Pulmonary artery endothelial cell (primary cell): Measurements from ENCODE around the gene TCEAL4. TPM values are rescaled to one million over a fixed set of nuclear protein-coding genes. Genes with fewer than 3 reads are reported as not detected.
"Not testable (repeated sequence)": the region's sequence is repeated elsewhere in the genome, so short reads cannot be mapped to it uniquely, and the experiment has no call there.

ENCODE experiments used
- DNase-seq: peaks from one replicate; pipeline ENCODE4 v3.0.0-alpha.2; 2011; ENCODE audit warnings: low read depth, low spot score
- total RNA-seq: library from RNA; depleted of rRNA; stranded (reverse); fragments of >200 nt; gene quantifications from 2 replicates; pipeline ENCODE4 v1.2.3, GENCODE V29; 2014

Gene TCEAL4
- total RNA-seq, 1 donor from 2014 or later: 43.3 TPM

DNA sequence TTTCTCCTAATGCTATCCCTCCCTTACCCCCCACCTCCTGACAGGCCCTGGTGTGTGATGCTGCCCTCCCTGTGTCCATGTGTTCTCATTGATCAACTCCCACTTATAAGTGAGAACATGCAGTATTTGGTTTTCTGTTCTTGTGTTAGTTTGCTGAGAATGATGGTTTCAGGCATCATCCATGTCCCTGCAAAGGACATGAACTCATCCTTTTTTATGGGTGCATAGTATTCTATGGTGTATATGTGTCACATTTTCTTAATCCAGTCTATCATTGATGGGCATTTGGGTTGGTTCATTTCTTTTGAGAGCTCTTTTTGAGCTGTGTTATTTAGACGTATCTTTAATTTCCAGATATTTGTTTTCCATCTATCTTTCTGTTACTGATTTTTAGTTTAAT lies 7.0 kb downstream of the TCEAL4 start:
- not testable (repeated sequence) for DNase-seq

DNA sequence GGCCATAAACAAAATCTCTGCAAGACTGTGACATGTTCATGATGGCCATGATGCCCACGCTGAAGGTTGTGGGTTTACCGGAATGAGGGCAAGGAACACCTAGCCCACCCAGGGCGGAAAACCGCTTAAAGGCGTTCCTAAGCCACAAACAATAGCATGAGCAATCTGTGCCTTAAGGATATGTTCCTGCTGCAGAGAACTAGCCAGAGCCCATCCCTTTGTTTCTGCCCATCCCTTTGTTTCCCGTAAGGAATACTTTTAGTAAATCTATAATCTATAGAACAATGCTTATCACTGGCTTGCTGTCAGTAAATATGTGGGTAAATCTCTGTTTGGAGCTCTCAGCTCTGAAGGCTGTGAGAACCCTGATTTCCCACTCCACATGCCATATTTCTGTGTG lies 9.9 kb downstream of the TCEAL4 start:
- not testable (repeated sequence) for DNase-seq

GRCh38 chrX:103607364-103608305 lies 22.3 kb downstream of the TCEAL4 start, which contains the start of gene TCEAL3:
TSS of gene TCEAL3 (plus strand) at chrX:103607963. CDS start at chrX:103609065, 1,102 bp downstream.
- DNase-seq: no peak

DNA sequence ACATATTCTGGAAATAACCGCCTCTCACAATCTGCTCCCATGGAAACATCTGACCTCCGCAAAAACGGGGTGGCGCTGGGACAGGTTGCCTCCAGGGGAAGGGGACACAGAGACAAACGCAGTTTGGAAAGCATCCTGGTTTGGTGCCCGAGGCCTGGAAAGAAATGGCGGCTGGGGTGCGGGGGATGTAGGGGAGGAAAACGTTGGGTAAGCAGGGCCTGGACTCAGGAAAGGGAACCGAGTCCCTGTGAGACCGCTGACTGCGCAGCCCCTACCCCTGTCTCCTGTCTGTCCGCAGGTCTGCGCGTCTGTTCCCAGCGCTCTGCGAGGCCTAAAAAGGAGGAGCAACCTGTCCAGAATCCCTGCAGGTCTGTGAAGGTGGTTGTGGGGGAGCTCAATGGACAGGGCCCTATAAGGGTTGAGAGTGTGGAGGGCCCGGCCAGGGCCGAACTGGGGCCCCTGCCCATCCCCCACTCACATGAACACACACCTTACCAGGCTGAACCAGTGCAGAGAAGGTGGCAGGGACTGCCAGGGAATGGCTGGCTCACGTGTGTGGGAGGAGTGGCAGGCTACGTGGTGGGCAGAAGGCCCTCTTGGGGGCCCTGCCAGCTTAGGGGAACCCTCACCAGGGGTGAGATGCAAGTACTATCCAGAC lies 23.1 kb downstream of the TCEAL4 start:
- no peak for DNase-seq

DNA sequence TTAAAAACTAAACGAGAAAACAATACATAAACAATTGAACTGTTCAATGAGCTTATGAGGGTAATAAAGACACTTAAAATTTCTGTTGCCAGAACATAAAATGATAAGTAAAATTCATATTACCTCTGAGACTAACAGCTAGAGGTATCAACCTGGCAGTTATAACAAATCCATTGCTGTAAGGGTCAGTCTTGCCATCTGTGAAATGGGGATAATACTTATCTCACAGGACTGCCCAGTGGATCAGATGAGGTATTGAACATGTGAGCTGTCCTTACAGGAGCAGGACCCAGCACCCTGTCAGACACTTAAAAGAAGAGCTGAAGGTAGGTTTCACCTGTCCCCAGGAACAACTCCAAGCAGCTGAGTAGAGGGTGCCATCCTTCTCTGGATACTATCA lies 25.0 kb downstream of the TCEAL4 start:
- DNase-seq: no peak

GRCh38 chrX:103613362-103613890 lies 28.1 kb downstream of the TCEAL4 start:
- DNase-seq: no peak

DNA sequence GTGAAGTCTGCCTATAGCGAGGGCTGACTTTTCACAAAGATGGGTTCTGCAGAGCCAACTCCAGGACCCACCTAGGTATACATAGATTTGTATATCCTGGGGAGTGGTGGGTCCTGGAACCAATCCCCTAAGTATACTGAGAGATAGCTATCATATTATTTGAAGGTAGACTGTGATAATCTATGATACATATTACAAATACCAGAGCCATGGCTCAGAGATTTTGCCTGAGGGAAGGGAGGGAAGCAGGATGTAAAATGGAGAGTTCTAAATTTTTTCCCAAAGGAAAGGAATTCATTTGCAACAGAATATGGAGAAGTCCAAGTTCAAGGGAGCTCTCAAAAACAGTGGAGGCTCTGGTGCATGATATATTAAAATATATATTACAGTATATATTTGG lies 29.7 kb downstream of the TCEAL4 start:
- no peak for DNase-seq

GRCh38 chrX:103615781-103616371 lies 30.6 kb downstream of the TCEAL4 start:
- no peak for DNase-seq

DNA sequence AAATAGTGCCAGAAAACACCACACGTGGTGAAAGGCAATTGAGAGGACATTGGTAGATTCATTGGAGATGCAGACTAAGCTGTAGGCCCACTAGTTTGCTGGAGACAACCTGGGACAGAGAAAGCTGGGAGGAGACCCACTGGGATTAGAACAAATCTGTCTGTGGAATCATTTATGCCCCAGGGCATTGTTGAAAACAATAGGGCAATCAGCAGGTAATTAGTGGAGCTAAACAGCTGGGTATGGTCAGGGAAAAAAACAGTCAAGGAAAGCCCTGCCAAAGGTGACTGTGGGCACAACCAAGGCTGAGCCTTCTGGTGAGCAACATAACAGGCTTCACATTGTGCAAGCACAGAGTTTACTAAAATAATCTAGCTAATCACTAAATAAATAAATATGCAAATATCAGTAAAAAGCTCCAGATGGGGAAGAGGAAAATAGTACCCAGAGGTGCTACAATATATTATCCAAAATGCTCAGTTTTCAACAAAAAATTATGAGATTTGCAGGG lies 31.4 kb downstream of the TCEAL4 start:
- DNase-seq: no peak

GRCh38 chrX:103624111-103624510 lies 38.8 kb downstream of the TCEAL4 start:
- DNase-seq: no peak

- no peak for DNase-seq
Measured at GRCh38 chrX:103626855-103627254, 41.5 kb downstream of the TCEAL4 start.

GRCh38 chrX:103628386-103629317 lies 43.3 kb downstream of the TCEAL4 start, which contains the start of gene TCEAL1:
TSS of gene TCEAL1 (plus strand) at chrX:103628975. CDS start at chrX:103629917, 942 bp downstream.
- no peak for DNase-seq

DNA sequence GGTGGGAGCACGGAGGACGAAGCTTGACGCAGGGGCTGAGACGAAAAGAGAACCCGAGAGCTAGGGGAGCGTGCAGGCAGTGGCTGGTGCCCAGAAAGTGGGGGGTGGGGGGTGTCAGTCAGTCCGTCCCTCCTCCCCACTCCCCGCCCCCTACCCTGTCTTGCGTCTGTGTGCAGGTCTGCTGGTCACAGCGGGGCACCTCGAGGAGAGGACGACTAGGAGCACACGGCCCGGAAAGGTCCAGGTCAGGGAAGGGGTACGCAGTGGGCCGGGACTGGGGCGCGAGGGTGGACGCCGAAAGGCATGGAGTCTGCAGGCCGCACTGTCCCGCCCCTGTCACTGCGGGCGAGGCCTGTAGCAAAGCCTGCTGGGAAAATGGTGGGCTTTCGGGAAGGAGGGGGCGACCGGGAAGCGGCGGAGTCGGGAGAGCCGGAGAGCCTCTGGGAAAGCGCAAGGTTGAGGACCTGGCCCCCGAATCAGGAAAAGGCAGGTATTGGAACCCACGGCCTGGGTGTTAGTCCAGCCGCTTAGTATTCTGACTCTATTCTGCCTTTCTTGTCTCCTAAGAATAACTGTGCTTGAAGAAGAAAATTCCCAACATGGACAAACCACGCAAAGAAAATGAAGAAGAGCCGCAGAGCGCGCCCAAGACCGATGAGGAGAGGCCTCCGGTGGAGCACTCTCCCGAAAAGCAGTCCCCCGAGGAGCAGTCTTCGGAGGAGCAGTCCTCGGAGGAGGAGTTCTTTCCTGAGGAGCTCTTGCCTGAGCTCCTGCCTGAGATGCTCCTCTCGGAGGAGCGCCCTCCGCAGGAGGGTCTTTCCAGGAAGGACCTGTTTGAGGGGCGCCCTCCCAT lies 44.2 kb downstream of the TCEAL4 start:
- DNase-seq: no peak

GRCh38 chrX:103630171-103630511 lies 44.8 kb downstream of the TCEAL4 start:
- DNase-seq: no peak

- no peak for DNase-seq
Measured at GRCh38 chrX:103631145-103631544, 45.8 kb downstream of the TCEAL4 start.

- no peak for DNase-seq
Measured at GRCh38 chrX:103635436-103635835, 50.1 kb downstream of the TCEAL4 start.
